Measurements from ENCODE around the gene MUSTN1.

DNA sequence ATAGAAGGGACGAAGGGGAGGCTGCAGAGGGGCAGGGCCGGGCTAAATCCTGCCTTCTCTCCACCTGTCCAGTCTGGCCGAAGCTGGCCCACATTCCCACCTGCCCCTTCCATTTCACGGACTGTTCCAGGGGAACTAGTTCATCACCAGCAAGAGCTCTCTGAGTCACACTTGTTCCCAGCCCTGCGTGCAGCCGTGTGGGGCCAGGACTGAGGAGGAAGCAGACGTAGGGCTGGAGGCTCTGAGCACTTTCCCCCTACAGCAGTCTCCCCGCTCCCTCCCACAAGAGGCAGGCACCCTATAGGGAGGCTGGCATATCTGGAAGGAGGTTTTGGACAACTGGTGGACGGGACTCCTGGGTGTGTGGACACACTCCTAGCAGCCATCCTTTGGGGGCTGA is 7.4 kb downstream of the MUSTN1 start:
- TF ChIP-seq, protein P1, sequence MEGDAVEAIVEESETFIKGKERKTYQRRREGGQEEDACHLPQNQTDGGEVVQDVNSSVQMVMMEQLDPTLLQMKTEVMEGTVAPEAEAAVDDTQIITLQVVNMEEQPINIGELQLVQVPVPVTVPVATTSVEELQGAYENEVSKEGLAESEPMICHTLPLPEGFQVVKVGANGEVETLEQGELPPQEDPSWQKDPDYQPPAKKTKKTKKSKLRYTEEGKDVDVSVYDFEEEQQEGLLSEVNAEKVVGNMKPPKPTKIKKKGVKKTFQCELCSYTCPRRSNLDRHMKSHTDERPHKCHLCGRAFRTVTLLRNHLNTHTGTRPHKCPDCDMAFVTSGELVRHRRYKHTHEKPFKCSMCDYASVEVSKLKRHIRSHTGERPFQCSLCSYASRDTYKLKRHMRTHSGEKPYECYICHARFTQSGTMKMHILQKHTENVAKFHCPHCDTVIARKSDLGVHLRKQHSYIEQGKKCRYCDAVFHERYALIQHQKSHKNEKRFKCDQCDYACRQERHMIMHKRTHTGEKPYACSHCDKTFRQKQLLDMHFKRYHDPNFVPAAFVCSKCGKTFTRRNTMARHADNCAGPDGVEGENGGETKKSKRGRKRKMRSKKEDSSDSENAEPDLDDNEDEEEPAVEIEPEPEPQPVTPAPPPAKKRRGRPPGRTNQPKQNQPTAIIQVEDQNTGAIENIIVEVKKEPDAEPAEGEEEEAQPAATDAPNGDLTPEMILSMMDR (IDR thresholded peaks at IDR 0.05): no peak
- no peak for TF ChIP-seq EZH2 (IDR thresholded peaks at IDR 0.05; ENCODE audit: borderline replicate concordance, insufficient read depth, low read depth, low read length, poor library complexity, severe bottlenecking)
